Activated naive CD4-positive, alpha-beta T cell (primary cell): Measurements from ENCODE around the gene WWTR1.

Experiments used
- DNase-seq, 4 experiments: peaks; one replicate each; lab custom pipeline; 2025; lab: John Stamatoyannopoulos, UW

WWTR1 gene

GRCh38 chr3:149470381-149470780 is 187.4 kb downstream of the WWTR1 start:
- DNase-seq = no peak

GRCh38 chr3:149468504-149469212 is 189.2 kb downstream of the WWTR1 start:
- no peak for DNase-seq
